ENCODE results near the gene RAB25.

DNA sequence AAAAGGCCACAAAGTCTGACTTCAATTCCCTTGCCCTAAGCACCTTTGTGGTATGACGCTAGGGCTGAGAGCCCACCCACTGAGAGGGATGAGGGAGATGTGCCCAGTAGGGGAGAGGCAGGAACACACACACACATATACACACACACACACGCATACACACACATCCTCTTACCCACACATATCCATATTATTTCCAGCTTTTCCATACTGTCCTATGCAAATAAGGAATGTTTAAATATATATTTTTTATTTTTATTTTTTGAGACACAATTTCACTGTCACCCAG lies 3.0 kb downstream of the RAB25 start:
- TF ChIP-seq EZH2 (IDR thresholded peaks at IDR 0.05; ENCODE audit: low read length): no peak
- TF ChIP-seq, protein P1, sequence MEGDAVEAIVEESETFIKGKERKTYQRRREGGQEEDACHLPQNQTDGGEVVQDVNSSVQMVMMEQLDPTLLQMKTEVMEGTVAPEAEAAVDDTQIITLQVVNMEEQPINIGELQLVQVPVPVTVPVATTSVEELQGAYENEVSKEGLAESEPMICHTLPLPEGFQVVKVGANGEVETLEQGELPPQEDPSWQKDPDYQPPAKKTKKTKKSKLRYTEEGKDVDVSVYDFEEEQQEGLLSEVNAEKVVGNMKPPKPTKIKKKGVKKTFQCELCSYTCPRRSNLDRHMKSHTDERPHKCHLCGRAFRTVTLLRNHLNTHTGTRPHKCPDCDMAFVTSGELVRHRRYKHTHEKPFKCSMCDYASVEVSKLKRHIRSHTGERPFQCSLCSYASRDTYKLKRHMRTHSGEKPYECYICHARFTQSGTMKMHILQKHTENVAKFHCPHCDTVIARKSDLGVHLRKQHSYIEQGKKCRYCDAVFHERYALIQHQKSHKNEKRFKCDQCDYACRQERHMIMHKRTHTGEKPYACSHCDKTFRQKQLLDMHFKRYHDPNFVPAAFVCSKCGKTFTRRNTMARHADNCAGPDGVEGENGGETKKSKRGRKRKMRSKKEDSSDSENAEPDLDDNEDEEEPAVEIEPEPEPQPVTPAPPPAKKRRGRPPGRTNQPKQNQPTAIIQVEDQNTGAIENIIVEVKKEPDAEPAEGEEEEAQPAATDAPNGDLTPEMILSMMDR (optimal IDR thresholded peaks at IDR 0.05 in 1 of 3, IDR thresholded peaks at IDR 0.05 in 1 of 3, conservative IDR thresholded peaks at IDR 0.05 in 1 of 3; ENCODE audit: extremely low read depth in 1 of 3, insufficient read depth in 2 of 3, low read length in 3 of 3): no peak

All from keratinocyte (primary cell).